ENCODE measurements around the gene PPIP5K2.

PPIP5K2 gene

DNA sequence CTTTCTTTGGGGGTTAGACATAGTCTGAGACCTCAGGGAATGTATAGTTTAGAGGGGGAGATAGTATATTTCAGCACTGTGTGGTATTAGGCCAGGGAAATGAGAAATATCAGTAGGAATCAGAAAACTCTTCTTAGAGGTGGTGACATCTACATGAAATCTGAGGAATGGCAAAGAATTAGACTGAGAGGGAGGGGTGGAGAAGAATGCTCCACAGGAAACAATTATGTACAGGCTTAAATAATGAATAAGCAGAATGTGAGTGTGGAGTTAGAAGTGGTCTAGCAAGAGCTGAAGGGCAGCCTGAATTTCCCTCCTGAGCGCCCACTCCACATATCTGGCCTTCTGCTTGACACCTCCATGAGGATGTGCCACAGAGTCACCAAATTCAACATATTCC is 134.8 kb downstream of the PPIP5K2 start:
- no peak for DNase-seq

DNA sequence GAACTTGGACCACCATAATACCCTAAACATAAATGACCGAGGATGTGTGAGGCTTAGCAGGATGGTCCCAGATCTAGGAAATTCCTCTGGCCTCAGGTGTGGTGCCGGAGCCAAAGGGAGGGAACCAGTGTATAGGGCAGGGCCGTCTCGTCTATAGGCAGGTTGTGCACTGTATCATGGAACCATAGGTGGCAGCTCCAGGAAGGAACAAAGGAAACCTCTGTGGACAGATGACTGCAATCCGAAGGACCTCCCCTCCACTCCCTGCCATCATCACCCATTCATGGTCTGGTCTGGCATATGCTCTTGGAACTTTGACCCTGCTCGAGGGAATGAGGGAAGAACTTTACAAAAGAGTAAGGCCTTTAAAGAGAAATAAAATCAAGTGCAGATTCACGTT is 135.6 kb downstream of the PPIP5K2 start:
- DNase-seq, result no peak

DNA sequence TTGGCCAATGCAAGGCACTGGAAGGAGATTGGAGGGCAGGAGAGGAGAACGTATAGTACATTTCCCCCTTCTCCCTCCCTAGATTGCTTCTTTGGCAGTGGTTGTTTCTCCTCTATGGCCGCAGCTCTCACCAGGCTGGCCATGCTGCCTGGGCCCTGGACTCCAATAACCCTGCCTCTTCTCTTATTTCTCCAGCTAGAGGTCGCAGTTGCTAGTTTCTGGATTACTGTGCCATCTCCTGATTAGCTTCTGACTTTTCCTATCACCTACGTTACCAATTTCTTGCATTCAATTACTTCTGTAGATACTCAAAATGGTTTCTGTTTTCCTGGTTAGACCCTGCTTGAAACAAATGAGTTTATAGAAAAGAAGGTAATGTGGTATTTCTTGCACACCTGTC is 136.1 kb downstream of the PPIP5K2 start:
- DNase-seq, result no peak

DNA sequence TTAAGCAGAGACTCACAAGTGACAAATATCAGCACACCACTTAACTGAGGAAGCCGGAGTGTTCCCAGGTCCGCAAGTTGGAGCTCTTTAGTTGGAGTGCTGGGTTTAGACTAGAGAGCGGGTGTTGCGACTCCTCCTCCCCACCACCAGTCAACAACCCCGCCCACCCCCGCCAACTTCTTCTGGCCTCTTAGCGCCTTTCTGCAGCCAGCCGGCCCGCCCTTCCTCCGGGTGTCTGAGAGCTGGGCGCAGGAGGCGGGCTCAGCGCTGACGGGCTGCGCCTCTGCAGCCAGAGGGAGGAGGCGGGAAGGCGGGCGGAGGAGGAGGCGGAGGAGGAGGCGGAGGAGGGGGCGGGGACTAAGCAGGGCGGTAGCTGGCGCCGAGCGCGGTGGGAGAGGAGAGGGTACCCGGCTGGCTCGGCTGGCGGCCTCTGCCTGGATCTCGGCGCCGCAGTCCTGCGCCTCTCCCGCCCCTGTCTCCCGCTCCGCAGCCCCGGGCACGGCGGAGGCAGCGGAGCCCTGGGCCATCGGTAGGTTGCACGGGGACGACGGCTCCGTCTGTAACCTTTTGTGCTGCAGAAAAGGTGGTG is 138.4 kb downstream of the PPIP5K2 start, which contains the start of gene MACIR:
Gene MACIR (plus strand): TSS at position 396 of the 589 bp plus-strand sequence. CDS start 17,157 bp downstream, outside the sequence.
- DNase-seq, result peak; percentile 95

DNA sequence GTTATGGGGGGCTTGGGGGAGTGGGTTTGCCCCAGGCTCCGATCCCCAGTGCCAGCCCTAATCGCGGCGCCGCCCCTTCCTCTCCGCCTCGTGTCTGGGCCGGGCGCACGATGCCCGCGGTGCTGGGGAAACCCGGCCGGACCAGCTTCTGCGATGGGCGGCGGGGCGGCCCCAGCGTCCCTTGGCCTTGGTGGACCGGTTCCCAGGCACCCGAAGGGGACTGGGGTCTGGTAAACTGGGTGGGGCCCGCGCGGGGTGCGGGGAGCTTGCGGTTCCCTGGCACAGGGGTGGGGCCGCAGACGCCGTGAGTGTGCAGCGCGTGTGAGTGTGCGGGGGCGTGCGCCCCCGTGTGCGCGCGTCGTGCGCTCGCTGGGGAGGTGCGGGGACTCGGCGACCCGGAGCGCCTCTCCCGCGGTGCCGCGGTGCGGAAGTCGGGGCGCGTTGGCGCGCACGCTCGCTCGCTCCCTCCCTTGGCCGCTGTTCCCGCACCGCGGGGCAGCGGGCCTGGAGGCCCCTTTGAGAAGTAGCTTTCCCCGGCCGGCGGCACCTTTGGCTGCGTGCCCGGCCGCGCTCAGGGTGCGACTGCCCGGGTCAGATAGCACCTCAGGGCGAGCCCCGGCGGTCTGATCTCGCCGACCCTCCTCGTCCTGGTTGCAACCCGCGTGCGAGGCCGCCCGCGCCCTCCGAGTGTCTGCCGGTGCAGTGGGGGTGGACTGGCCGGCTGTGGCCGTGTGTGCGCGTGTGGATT is 139.0 kb downstream of the PPIP5K2 start:
- peak; percentile 57 for DNase-seq

DNA sequence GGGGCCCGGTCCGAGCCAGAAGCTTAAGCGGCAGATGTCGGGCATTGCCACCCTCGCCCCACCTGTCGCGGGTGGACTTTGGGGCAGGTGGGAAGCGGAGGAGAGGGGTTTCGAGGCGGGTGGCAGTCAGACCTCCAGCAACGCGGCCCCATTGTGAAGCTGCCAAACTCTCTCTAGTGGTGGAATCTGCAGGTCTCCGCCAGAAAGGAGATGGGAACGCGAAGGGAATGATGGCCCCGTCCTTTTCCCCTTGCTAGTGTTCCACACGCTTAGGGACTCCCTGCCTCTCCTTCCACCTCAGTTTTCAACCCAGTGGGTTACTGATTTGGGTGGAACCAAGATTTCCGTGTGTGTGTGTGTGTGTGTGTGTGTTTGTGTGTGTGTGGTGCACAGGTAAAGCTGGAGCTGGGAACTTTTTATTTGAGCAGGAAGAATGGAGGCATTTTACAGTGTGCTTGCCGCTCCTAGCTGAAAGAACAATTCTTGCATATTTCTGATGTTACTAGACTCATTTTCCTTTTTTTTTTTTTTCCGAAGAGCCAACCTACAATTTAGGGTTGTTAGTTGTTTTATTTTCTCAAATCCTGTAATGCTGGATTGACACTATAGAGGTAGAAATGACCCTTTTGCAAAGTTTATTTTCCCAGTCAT is 139.7 kb downstream of the PPIP5K2 start:
- DNase-seq, result no peak

DNA sequence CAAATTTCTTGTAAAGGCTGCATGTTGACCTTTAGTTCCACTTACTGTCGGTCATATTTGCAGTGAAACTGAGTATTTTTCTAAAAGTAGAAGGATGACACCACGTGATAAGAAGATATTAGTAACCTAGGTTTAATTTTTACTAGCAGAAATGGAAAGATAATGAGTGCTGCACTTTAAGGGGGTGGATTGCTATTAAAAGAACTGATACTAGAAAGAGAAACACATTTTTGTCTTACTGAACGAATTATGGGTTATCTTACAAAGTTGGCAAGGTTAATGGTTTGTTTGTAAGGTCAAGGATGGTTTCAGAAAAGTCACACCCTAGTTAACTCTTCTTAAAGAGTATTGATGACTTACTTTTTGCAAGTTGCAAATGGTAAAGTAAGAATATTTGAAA is 140.8 kb downstream of the PPIP5K2 start:
- DNase-seq, result no peak

Measured in CD4-positive, alpha-beta T cell treated with Interleukin-4 for 4 hours (primary cell).